HG02623 (cell line): Measurements from ENCODE around the gene DDX28.
"Not testable (repeated sequence)": the region's sequence is repeated elsewhere in the genome, so short reads cannot be mapped to it uniquely, and the experiment has no call there.

ENCODE experiments used
- ATAC-seq: cut with Tn5 transposase; IDR thresholded peaks from one replicate; pipeline ENCODE4 v1.9.1; 2021; ENCODE audit warnings: moderate library complexity; ENCODE audit not compliant: unreplicated experiment

Gene DDX28

DNA sequence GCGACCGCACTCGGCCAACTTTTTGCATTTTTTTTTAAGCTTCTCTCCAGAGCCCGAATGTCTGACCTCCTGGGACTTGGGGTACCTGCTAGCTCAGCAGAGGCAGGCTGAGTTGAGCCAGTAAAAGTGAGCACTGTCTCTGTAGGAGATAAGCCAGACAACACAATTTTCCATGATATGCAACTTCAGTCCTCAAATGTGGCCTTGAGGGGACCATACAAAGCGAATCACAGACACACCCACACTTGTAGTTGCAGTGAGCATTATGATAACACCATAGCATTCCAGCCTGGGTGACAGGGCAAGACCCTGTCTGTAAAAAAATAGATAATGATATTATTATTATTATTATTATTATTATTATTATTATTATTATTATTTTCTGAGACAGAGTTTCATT is 26.4 kb downstream of the DDX28 start:
- no peak for ATAC-seq

GRCh38 chr16:67995423-67995822 is 27.6 kb downstream of the DDX28 start:
- ATAC-seq = no peak

DNA sequence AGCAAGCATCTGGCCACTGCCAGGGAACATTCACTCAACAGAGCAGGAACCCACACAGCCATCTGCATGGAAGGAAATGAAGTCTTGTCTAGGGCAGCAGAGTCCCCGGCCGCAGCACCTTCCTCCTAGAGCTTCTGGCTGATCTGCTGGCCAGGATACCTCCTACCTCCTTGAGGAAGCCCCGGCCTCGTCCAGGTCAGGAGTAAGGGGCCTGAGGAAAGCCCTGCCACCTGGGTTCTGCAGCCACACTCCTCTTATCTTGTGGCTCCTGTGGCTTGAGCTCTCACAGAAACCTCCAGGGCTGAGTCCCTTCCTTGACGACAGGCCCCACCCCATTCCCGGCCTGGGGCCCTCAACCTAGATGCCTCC is 29.0 kb downstream of the DDX28 start:
- ATAC-seq = not testable (repeated sequence)

GRCh38 chr16:67993207-67994039 is 29.6 kb downstream of the DDX28 start:
- ATAC-seq = peak; percentile 62

- ATAC-seq = no peak
These were observed 30.3 kb downstream of the DDX28 start for GRCh38 chr16:67992661-67993206.

DNA sequence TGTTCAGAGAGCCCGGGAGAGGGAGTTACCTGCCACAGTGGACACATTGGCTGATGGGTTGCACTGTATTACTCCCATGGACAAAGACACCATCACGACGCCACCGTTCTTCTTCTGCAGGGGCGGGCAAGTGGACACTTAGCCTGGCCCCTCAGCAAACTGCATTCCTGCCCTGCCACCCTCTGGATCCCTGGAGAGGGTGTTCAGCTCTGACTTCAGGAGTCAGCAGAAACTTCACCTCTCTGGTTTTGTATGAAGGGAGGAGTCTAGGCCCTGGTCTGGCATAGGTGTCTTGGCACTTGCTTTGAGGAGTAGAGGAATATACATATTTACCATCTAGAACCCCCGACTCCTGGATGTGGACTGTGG is 33.0 kb downstream of the DDX28 start:
- no peak for ATAC-seq

DNA sequence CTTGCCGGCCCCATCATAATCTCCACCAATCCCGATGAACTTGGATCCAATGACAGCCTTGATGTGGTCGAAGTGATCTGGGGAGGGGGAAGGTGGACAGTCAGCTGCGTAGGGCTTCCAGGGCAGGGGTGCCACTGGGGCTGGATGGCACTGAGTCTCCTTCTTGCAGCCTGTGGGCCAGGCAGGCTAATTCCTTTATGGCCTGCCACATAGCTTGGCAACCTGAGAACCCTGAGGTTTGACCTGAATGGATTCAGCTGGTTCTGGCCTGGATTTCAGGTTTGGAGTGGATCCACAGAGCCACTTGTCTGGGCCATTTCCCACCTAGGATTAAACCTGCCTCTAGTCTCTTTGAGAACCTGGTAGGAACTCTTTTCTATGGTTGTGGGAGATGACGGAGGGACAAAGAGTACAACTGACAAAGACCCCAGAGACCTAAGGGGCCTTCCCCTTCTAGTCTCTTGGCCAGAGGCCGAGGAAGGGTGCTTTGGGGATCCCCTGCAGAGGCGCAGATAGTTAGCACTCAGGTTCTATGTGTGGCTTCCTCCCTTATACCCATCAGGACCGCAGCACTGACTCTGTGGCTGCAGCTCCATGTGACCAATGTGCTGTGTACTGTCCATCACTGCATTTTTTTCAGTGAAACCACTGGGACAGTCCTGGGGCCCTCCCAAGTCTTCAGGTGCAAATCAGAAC is 33.6 kb downstream of the DDX28 start:
- ATAC-seq = no peak

DNA sequence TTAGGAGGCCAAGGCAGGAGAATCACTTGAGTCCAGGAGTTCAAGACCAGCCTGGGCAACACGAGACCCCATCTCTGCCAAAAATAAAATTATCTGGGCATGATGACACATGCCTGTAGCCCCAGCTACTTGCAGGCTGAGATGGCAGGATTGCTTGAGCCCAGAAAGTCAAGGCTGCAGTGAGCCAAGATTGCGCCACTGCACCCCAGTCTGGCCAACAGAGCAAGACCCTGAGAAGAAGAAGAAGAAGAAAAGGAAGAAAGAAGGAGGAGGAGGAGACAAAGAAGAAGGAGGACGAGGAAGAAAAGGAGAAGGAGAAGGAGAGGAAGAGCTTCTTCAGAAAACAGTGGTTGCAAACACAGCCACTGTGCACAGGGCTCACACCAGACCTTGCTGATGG is 34.4 kb downstream of the DDX28 start:
- no peak for ATAC-seq

DNA sequence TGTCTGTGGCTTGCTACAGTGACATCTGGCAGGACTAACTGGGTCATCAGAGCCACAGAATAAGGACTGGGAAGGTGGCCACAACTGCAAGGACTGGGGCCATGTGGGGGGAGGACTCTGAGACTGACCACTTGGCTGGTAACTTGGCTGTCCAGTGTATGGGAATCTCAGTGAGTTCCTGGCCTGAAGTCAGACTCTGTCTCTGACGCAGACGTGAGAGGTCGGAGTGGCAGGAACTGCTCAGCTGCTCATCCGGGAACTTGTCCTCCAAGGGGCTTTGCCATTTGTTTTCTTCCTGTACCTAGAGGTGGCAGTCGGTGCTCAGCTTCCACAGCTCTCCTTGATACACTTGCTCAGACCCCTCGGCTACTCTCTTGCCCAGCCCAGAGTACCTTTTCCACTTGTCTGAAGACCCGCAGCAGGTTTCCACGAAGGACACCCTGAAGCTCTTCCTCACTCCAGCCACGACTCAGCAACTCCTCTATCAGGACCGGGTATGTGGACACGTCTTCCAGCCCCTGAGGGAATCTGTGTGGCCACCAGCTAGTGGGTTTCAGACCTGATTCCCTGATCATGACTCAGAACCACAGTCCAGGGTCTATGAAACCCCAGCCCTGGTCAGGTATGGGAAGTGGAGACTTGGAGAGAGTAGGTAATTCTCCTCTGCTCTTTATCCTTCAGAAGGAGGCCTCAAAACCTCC is 35.4 kb downstream of the DDX28 start:
- ATAC-seq = no peak

DNA sequence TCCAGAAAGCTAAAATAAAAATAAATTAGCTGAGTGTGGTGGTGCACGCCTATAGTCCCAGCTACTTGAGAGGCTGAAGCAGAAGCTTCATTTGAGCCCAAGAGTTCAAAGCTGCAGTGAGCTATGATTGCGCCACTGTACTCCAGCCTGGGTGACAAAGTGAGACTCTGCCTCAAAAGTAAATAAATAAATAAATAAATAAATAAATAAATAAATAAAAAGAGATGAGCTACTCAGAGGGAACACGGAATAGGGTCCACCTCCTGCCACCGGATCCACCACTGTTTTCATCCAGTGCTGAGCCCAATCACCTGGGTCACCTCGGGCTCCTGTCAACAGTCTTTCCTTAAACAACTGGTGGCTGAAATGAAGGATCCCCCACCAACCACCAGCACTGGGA is 36.1 kb downstream of the DDX28 start:
- no peak for ATAC-seq

- ATAC-seq = no peak
These were observed 40.9 kb downstream of the DDX28 start for GRCh38 chr16:67982011-67982696.

DNA sequence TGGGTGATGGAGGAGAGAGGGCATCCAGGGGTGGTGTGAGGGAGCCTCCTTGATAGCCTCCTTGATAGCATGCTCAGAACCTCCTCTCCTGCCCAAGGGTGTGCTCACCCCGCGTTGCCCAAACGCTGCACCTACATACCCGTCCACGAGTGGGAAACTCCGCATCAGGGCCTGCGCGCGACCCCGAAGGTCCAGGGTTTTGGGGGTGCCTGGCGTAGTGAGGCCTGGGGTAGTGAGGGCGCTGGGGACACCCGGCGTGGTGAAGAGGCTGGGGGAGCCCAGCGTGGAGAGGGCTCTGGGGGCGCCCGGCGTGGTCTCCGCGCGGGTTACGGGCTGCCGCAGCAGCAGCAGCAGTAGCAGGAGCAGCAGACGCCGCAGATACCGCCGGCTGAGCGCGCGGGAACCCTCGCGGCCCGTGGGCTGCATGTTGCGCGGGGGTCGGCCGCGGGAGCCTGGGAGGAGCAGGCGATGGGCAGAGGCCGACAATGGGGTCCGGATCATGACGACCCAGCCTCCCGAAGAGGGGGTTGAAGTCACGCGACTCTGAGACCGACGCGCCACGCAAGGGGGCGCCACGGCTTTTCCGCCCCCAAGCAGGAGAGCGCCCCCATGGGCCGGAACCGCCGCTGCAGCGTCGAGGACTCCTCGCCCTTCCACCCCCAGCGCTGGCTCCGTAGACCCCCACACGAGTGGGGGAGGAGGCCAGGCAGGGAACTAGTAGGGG is 42.9 kb downstream of the DDX28 start, which contains the start of gene DPEP3:
DPEP3 (minus strand) TSS at position 545 of the 724 bp plus-strand sequence; CDS start at position 426, 119 bp downstream.
- no peak for ATAC-seq

DNA sequence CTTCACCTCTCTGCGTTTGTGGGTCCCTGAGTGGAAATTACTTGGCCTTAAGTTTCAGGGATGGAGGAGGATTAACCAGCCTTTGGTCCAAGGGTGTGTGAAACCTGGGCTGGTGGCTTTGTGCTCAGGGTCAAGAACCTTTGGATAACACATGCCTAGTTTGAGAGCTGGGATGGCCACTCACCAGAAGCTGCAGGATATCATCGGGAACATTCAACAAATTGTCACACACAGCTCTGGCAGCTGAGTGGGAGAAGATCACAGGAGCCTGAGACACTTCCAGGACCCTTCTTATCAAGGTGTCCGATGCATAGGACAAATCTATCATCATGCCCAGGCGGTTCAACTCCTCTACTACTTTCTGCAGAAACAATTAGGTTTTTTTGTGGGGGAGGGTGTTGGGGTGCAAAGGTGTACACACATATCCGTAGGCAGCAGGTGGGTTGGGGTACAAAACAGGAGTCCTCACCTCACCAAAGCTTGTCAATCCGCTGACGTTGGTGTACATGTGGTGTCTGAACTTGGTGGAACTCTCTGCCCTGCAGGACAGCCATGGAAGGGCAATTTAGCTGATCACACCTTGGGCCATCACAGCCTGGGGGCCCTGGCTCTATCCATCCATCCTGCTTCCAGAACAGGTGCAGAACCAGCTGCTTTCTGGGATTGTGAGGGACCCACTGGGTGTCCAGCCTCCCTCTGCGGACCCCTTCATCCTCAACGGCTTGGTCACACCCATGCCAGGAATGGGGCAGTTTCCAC is 45.4 kb downstream of the DDX28 start:
- ATAC-seq = no peak

DNA sequence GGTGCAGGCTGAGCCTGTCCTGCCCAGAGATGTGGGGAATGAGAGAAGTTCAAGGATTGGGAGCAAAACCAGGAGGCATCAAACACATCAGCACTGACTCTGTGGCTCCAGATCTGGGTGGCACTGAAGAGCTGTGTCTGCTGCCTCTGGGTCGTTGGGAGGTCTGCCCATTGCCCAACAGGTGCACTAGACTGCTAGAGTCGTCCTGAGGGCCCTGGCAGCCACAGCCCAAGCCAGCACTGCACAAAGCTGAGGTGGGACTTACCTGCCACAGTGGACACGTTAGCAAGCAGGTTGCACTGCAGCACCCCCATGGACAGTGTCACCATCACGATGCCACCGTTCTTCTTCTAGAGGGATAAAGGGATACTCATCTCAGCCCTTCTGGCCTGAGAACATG is 46.0 kb downstream of the DDX28 start:
- ATAC-seq = no peak

GRCh38 chr16:67976205-67976604 is 46.8 kb downstream of the DDX28 start:
- no peak for ATAC-seq

DNA sequence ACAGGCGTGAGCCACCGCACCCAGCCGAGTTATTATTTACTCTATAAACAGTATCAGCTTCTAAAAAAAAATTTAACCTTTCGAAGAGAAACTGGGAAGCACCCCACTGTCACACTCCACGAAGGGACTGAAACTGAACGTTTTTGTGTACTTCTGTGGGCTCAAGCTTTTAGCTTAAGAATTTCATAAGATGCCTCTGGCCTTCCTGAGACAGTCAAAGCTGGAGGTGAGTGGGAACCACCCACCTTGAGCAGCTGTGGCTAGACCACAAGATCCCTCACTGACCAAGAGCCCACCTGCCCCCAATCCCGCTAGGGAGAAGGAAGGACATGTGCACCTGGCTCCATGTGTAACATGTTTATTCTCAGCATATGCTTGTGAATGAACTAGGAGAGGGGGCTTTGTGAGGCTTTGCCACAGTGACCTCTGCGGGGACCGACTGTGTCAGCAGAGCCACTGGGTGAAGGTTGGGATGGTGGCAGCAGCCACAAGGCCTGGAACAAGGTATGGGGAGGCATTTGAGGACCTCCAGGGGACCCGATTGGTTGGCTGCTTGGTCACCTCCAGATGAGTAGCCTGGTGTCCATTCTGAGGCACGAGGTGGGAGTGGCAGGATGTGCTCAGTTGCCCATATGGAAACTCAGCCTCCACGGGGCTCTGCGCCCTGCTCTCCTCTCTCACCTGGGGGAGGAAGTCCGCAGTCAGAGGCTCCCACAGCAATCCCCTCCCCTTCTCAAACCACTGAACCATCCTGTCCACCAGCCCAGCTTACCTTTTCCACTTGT is 47.5 kb downstream of the DDX28 start:
- no peak for ATAC-seq

DNA sequence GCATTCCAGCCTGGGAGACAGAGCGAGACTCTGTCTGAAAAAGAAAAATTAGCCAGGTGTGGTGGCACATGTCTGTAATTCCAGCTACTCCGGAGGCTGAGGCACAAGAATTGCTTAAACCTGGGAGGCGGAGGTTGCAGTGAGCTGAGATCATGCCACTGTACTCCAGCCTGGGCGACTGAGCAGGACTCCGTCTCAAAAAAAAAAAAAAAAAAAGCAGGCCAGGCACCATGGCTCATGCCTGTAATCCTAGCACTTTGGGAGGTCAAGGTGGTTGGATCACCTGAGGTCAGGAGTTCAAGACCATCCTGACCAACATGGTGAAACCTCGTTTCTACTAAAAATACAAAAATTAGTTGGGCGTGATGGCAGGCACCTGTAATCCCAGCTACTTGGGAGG is 50.7 kb downstream of the DDX28 start:
- ATAC-seq = not testable (repeated sequence)

- ATAC-seq = no peak
These were observed 51.9 kb downstream of the DDX28 start for GRCh38 chr16:67971111-67971510.
